SK-N-SH (cell line): Measurements from ENCODE around the gene CRELD2. TPM values are rescaled to one million over a fixed set of nuclear protein-coding genes. Genes with fewer than 3 reads are reported as not detected.

ENCODE experiments used
- CTCF ChIA-PET: fragments of 300-600, 350-600 bp; formaldehyde crosslinking; extraction: SDS; loops from one replicate; lab custom pipeline; 2021; lab: Yijun Ruan, JAX
- POLR2A ChIA-PET: fragments of 350-600 bp; sonication (Branson Sonifier 250); formaldehyde crosslinking; extraction: SDS; loops from one replicate; lab custom pipeline; 2020; ENCODE audit warnings: antibody characterized with exemption, inconsistent platforms; lab: Yijun Ruan, JAX
- DNase-seq: peaks from one replicate; pipeline ENCODE4 v3.0.0; 2012
- H2AFZ ChIP-seq: fragments of 200-600 bp; sonication (generic); 2 replicates; pipeline ENCODE4 v1.8.1; 2016; ENCODE audit warnings: antibody characterized with exemption, mild to moderate bottlenecking, low read depth
- H3F3A ChIP-seq: fragments of 200-600 bp; sonication (generic); replicated peaks from 2 replicates; pipeline ENCODE3; 2016; ENCODE audit warnings: antibody characterized with exemption, mild to moderate bottlenecking; ENCODE audit not compliant: insufficient read depth
- H3K27ac ChIP-seq, 2 experiments: fragments of 200-500 bp in 1 of 2; fragments of 200-600 bp in 1 of 2; sonication (Bioruptor generic) in 1 of 2; sonication (generic), shearing (Covaris generic) in 1 of 2; 2 replicates each; pipeline versions ENCODE4 v1.5.1 to v1.6.1; 2014 to 2016; ENCODE audit warnings: low read depth in 2 of 2, inconsistent platforms in 1 of 2, low read length in 1 of 2, mild to moderate bottlenecking in 1 of 2, mixed read lengths in 1 of 2
- H3K27me3 ChIP-seq: fragments of 200-600 bp; sonication (generic), shearing (Covaris generic); 2 replicates; pipeline ENCODE4 v1.6.1; 2016; ENCODE audit warnings: mixed run types; ENCODE audit not compliant: insufficient read depth
- H3K36me3 ChIP-seq, 2 experiments: fragments of 200-500 bp in 1 of 2; fragments of 200-600 bp in 1 of 2; sonication (Bioruptor generic) in 1 of 2; sonication (generic) in 1 of 2; replicated peaks in 1 of 2; 2 replicates each; pipeline versions ENCODE3 to v1.5.1; 2014 to 2016; ENCODE audit warnings: low read length in 1 of 2, mild to moderate bottlenecking in 1 of 2; ENCODE audit not compliant: insufficient read depth in 2 of 2, control insufficient read depth in 1 of 2
- H3K4me1 ChIP-seq, 2 experiments: fragments of 200-500 bp in 1 of 2; fragments of 200-600 bp in 1 of 2; sonication (Bioruptor generic) in 1 of 2; sonication (generic), shearing (Covaris generic) in 1 of 2; 2 replicates each; pipeline versions ENCODE4 v1.5.1 to v1.6.1; 2014 to 2016; ENCODE audit warnings: low read depth in 1 of 2, low read length in 1 of 2, mixed run types in 1 of 2; ENCODE audit not compliant: insufficient read depth in 2 of 2, control insufficient read depth in 1 of 2
- H3K4me2 ChIP-seq: fragments of 200-600 bp; sonication (generic), shearing (Covaris generic); 2 replicates; pipeline ENCODE4 v1.6.1; 2017; ENCODE audit warnings: mixed run types
- H3K4me3 ChIP-seq, 2 experiments: fragments of 200-500 bp in 1 of 2; fragments of 200-600 bp in 1 of 2; sonication (Bioruptor generic) in 1 of 2; sonication (generic), shearing (Covaris generic) in 1 of 2; 2 replicates each; pipeline versions ENCODE4 v1.5.1 to v1.8.1; 2014 to 2016; ENCODE audit warnings: low read depth in 2 of 2, inconsistent platforms in 1 of 2, low read length in 1 of 2, mild to moderate bottlenecking in 1 of 2, mixed read lengths in 1 of 2, moderate library complexity in 1 of 2
- H3K79me2 ChIP-seq: fragments of 200-600 bp; sonication (generic); 2 replicates; pipeline ENCODE4 v1.8.1; 2017; ENCODE audit warnings: mild to moderate bottlenecking; ENCODE audit not compliant: insufficient read depth
- H3K9ac ChIP-seq: fragments of 200-600 bp; sonication (generic); 2 replicates; pipeline ENCODE4 v1.6.1; 2017; ENCODE audit warnings: mixed run types
- H3K9me2 ChIP-seq: fragments of 200-600 bp; sonication (generic); 2 replicates; pipeline ENCODE4 v1.6.1; 2017; ENCODE audit warnings: mixed run types
- H3K9me3 ChIP-seq: fragments of 200-600 bp; sonication (generic); 2 replicates; pipeline ENCODE4 v1.6.1; 2017; ENCODE audit warnings: mixed run types, mild to moderate bottlenecking, moderate library complexity
- H4K20me1 ChIP-seq: fragments of 200-600 bp; sonication (generic); 2 replicates; pipeline ENCODE4 v1.6.1; 2017; ENCODE audit warnings: mild to moderate bottlenecking, mixed run types; ENCODE audit not compliant: insufficient read depth
- CHD2 ChIP-seq: fragments of 150-350 bp; IDR thresholded peaks from 2 replicates; pipeline ENCODE4 v1.6.1; 2018; ENCODE audit warnings: low read length; ENCODE audit not compliant: partially characterized antibody
- EP300 ChIP-seq, 2 experiments: IDR thresholded peaks; 2 replicates each; pipeline versions ENCODE4 v1.4.0 to v1.6.1; 2012; ENCODE audit warnings: borderline replicate concordance in 1 of 2, low read depth in 1 of 2, low read length in 1 of 2
- EZH2phosphoT487 ChIP-seq: fragments of 200-600 bp; sonication (generic); IDR thresholded peaks from 2 replicates; pipeline ENCODE4 v1.6.1; 2017; ENCODE audit warnings: low read depth, mixed run types, mild to moderate bottlenecking, antibody characterized with exemption, moderate library complexity, borderline replicate concordance
- FOXJ3 ChIP-seq: sonication (generic); formaldehyde crosslinking; IDR thresholded peaks from 2 replicates; pipeline ENCODE4 v1.5.1; 2020; ENCODE audit warnings: mild to moderate bottlenecking, missing genetic modification reagents
- GATA2 ChIP-seq: sonication (generic); formaldehyde crosslinking; IDR thresholded peaks from 2 replicates; pipeline ENCODE4 v1.5.0; 2020; ENCODE audit warnings: mild to moderate bottlenecking, missing genetic modification reagents
- JUND ChIP-seq: IDR thresholded peaks from 2 replicates; pipeline ENCODE4 v1.4.0; 2012
- MXI1 ChIP-seq: IDR thresholded peaks from 2 replicates; pipeline ENCODE4 v1.6.1; 2012; ENCODE audit warnings: mild to moderate bottlenecking, low read depth, low read length, improper control_type of control experiment
- SIN3A ChIP-seq: IDR thresholded peaks from 2 replicates; pipeline ENCODE4 v1.6.1; 2012; ENCODE audit warnings: low read depth, mild to moderate bottlenecking, low read length, moderate library complexity, borderline replicate concordance
- TAF1 ChIP-seq: IDR thresholded peaks from 2 replicates; pipeline ENCODE4 v1.6.1; 2012; ENCODE audit warnings: low read depth, mild to moderate bottlenecking, low read length, moderate library complexity, borderline replicate concordance
- YY1 ChIP-seq: IDR thresholded peaks from 2 replicates; pipeline ENCODE4 v1.4.0; 2012; ENCODE audit warnings: low read depth, mild to moderate bottlenecking
- WGBS: methylation state at CpG from one replicate; pipeline ENCODE4 v1.1.6; 2017; ENCODE audit warnings: low lambda C conversion rate; 5-methylcytosine and 5-hydroxymethylcytosine counted together
- polyA plus RNA-seq, 3 experiments: library from polyadenylated mRNA; depleted of rRNA; stranded (reverse); fragments of >200 nt; gene quantifications; 2 replicates each; pipeline ENCODE4 v1.2.3, GENCODE V29; 2012
- TF ChIP-seq, protein P1 (sequence below): IDR thresholded peaks from 2 replicates; pipeline ENCODE4 v1.4.0; 2012; ENCODE audit warnings: low read depth
- TF ChIP-seq, protein P2 (sequence below): fragments of 150-350 bp; IDR thresholded peaks from 2 replicates; pipeline ENCODE4 v1.6.1; 2016; ENCODE audit warnings: mild to moderate bottlenecking, low read depth, low read length
- TF ChIP-seq, protein P3 (sequence below): IDR thresholded peaks from 2 replicates; pipeline ENCODE4 v1.6.1; 2012; ENCODE audit warnings: mild to moderate bottlenecking, low read depth, low read length, moderate library complexity
- TF ChIP-seq, protein P4 (sequence below): fragments of 200-600 bp; sonication (generic); IDR thresholded peaks from 2 replicates; pipeline ENCODE4 v1.6.1; 2017; ENCODE audit warnings: antibody characterized with exemption, mild to moderate bottlenecking, moderate library complexity

CRELD2 gene
- polyA plus RNA-seq, 1 of the 3 experiments (the other 2 are of a cell fraction): 113 TPM

DNA sequence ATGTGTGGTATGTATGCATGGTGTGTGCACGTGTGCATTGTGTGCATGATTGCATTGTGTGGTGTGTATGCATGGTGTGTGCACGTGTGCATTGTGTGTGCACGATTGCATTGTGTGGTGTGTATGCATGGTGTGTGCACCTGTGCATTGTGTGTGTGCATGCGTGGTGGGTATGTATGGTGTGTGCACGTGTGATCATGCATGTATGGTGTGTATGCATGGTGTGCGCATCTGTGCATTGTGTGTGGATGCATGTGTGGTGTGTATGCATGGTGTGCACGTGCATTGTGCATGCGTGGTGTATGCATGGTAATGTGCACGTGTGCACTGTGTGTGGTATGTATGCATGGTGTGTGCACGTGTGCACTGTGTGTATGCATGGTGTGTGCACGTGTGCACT, 17.0 kb upstream of the CRELD2 start:
- Histone ChIP-seq H3K36me3 (peaks cover 13 to 23% of the 10 kb centered on the region in 2 experiments), H3K27ac (no peak overlapping the region), H3K9me3 (no peaks in the 10 kb centered on the region), H3K4me1 (peaks cover 0 to 23% of the 10 kb centered on the region in 2 experiments; a peak in 1 of 4 replicates), H3K9ac (no peak overlapping the region), H3F3A (peaks cover 5% of the 10 kb centered on the region), H3K9me2 (no peaks in the 10 kb centered on the region), H3K4me2 (no peak overlapping the region), H3K79me2 (no peaks in the 10 kb centered on the region), H3K4me3 (no peak overlapping the region), H4K20me1 (no peaks in the 10 kb centered on the region), H2AFZ (no peak overlapping the region), H3K27me3 (no peaks in the 10 kb centered on the region)
- ChIA-PET POLR2A (no interaction called here), CTCF (interaction anchor here (1.7 kb wide), 1 partner anchor 129 kb away, joined by 6 read pairs; no protein-coding TSS in a partner anchor)
- DNase-seq: no peak
- WGBS: 88% methylated on average over 10 of the region's 11 CpGs
- no peak for TF ChIP-seq YY1
- TF ChIP-seq, protein P1, sequence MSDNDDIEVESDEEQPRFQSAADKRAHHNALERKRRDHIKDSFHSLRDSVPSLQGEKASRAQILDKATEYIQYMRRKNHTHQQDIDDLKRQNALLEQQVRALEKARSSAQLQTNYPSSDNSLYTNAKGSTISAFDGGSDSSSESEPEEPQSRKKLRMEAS: no peak
- TF ChIP-seq EZH2phosphoT487: no peak
- TF ChIP-seq FOXJ3 (CRISPR knock-in tag): no peak
- no peak for TF ChIP-seq SIN3A
- TF ChIP-seq TAF1: no peak

DNA sequence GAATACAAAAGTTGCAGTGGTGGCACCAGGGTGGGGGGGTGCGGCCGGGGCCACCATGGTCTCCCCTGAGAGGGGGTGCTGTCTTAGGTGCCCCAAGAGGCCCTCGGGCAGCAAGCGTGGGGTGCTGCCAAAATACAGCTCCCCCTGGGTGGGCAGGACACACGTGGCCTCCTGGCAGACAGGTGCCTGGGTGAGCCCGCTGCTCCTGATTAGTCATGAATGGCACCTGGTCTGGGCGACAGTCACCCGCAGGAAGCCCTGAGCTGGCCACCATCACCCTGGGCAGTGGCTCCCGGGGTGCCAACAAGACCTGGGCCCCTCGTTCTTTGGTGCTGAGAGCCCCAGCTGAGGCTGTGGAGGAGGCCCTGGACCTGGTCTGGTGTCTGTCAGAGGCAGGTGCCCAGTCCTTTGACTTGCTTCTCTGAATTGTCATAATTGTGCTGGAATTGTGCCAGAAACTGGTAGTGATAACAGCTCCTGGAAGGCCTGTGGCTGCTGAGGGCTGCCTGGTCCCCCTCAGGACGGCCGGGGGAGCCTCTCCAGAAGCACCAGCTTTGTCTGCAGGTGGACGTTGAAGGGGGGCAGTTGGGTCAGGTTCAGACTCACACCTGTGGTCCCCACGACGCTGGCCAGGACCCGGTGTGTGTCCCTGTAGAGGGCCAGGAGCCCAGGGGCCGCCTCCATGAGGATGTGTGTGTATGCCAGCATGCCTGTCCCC, 15.0 kb upstream of the CRELD2 start:
- POLR2A ChIA-PET: interaction anchor here (1.1 kb wide), 1 partner anchor 15 kb away, joined by 5 read pairs; the partner anchor contains the start of genes ALG12 and CRELD2
- Histone ChIP-seq H3K4me2 (no peak overlapping the region), H2AFZ (no peak overlapping the region), H3F3A (peaks cover 5% of the 10 kb centered on the region), H3K36me3 (peaks cover 15 to 23% of the 10 kb centered on the region in 2 experiments), H3K27me3 (no peaks in the 10 kb centered on the region), H3K9me2 (no peaks in the 10 kb centered on the region), H4K20me1 (no peaks in the 10 kb centered on the region), H3K9ac (no peak overlapping the region), H3K9me3 (no peaks in the 10 kb centered on the region), H3K79me2 (no peaks in the 10 kb centered on the region; the same call in 1 of the 2 replicates), H3K4me1 (peaks cover 0 to 27% of the 10 kb centered on the region in 2 experiments; a peak in 1 of 4 replicates), H3K27ac (peak overlapping the region in 1 of 2 experiments; percentile 54; a peak in 2 of 4 replicates), H3K4me3 (no peak overlapping the region)
- CTCF ChIA-PET: interaction anchor here (0.6 to 1.3 kb wide), 3 partner anchors 126 to 830 kb away, joined by 3 read pairs; no protein-coding TSS in a partner anchor
- WGBS: 88% methylated on average over 6 of the region's 17 CpGs
- TF ChIP-seq, protein P2, sequence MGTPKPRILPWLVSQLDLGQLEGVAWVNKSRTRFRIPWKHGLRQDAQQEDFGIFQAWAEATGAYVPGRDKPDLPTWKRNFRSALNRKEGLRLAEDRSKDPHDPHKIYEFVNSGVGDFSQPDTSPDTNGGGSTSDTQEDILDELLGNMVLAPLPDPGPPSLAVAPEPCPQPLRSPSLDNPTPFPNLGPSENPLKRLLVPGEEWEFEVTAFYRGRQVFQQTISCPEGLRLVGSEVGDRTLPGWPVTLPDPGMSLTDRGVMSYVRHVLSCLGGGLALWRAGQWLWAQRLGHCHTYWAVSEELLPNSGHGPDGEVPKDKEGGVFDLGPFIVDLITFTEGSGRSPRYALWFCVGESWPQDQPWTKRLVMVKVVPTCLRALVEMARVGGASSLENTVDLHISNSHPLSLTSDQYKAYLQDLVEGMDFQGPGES: no peak
- TF ChIP-seq, protein P3, sequence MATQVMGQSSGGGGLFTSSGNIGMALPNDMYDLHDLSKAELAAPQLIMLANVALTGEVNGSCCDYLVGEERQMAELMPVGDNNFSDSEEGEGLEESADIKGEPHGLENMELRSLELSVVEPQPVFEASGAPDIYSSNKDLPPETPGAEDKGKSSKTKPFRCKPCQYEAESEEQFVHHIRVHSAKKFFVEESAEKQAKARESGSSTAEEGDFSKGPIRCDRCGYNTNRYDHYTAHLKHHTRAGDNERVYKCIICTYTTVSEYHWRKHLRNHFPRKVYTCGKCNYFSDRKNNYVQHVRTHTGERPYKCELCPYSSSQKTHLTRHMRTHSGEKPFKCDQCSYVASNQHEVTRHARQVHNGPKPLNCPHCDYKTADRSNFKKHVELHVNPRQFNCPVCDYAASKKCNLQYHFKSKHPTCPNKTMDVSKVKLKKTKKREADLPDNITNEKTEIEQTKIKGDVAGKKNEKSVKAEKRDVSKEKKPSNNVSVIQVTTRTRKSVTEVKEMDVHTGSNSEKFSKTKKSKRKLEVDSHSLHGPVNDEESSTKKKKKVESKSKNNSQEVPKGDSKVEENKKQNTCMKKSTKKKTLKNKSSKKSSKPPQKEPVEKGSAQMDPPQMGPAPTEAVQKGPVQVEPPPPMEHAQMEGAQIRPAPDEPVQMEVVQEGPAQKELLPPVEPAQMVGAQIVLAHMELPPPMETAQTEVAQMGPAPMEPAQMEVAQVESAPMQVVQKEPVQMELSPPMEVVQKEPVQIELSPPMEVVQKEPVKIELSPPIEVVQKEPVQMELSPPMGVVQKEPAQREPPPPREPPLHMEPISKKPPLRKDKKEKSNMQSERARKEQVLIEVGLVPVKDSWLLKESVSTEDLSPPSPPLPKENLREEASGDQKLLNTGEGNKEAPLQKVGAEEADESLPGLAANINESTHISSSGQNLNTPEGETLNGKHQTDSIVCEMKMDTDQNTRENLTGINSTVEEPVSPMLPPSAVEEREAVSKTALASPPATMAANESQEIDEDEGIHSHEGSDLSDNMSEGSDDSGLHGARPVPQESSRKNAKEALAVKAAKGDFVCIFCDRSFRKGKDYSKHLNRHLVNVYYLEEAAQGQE: no peak
- TF ChIP-seq MXI1 (peak; percentile 37; the same call in 1 of the 2 replicates), EP300 (IDR thresholded peaks at IDR 0.05; ENCODE audit: borderline replicate concordance in 1 of 2, low read depth in 1 of 2, low read length in 1 of 2) (peak in 1 of 2 experiments; percentile 39; a peak in 1 of 4 replicates), FOXJ3 (CRISPR knock-in tag) (peak; percentile 48; the same call in 1 of the 2 replicates), JUND (no peak), CHD2 (no peak), GATA2 (CRISPR knock-in tag) (peak; percentile 69)
- TF ChIP-seq, protein P4, sequence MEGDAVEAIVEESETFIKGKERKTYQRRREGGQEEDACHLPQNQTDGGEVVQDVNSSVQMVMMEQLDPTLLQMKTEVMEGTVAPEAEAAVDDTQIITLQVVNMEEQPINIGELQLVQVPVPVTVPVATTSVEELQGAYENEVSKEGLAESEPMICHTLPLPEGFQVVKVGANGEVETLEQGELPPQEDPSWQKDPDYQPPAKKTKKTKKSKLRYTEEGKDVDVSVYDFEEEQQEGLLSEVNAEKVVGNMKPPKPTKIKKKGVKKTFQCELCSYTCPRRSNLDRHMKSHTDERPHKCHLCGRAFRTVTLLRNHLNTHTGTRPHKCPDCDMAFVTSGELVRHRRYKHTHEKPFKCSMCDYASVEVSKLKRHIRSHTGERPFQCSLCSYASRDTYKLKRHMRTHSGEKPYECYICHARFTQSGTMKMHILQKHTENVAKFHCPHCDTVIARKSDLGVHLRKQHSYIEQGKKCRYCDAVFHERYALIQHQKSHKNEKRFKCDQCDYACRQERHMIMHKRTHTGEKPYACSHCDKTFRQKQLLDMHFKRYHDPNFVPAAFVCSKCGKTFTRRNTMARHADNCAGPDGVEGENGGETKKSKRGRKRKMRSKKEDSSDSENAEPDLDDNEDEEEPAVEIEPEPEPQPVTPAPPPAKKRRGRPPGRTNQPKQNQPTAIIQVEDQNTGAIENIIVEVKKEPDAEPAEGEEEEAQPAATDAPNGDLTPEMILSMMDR: no peak
- peak; percentile 84 for DNase-seq
